Measurements from ENCODE around the gene HK3.
"Not testable (repeated sequence)": the region's sequence is repeated elsewhere in the genome, so short reads cannot be mapped to it uniquely, and the experiment has no call there.

Gene HK3

GRCh38 chr5:176881816-176882566 lies 17.2 kb downstream of the HK3 start:
- DNase-seq: no peak

GRCh38 chr5:176881021-176881749 lies 18.0 kb downstream of the HK3 start:
- DNase-seq: no peak

- no peak for DNase-seq
Observed at GRCh38 chr5:176880366-176881020, 18.7 kb downstream of the HK3 start.

GRCh38 chr5:176879663-176880361 lies 19.3 kb downstream of the HK3 start:
- DNase-seq: no peak

GRCh38 chr5:176878906-176879662 lies 20.1 kb downstream of the HK3 start:
- no peak for DNase-seq

GRCh38 chr5:176878463-176878862 lies 20.7 kb downstream of the HK3 start:
- DNase-seq: no peak

- DNase-seq: no peak
Observed at GRCh38 chr5:176877793-176878331, 21.3 kb downstream of the HK3 start.

GRCh38 chr5:176876506-176877431 lies 22.4 kb downstream of the HK3 start:
- no peak for DNase-seq

- DNase-seq: no peak
Observed at GRCh38 chr5:176875783-176876505, 23.2 kb downstream of the HK3 start.

GRCh38 chr5:176875014-176875550 lies 24.1 kb downstream of the HK3 start:
- DNase-seq: no peak

GRCh38 chr5:176874198-176874780 lies 24.9 kb downstream of the HK3 start:
- no peak for DNase-seq

GRCh38 chr5:176873541-176874172 lies 25.5 kb downstream of the HK3 start:
- DNase-seq: no peak

- not testable (repeated sequence) for DNase-seq
Observed at GRCh38 chr5:176873011-176873410, 26.1 kb downstream of the HK3 start.

GRCh38 chr5:176872586-176872985 lies 26.6 kb downstream of the HK3 start:
- not testable (repeated sequence) for DNase-seq

GRCh38 chr5:176870644-176871043 lies 28.5 kb downstream of the HK3 start:
- DNase-seq: not testable (repeated sequence)

GRCh38 chr5:176870110-176870591 lies 29.0 kb downstream of the HK3 start:
- DNase-seq: no peak

GRCh38 chr5:176869501-176870109 lies 29.5 kb downstream of the HK3 start:
- DNase-seq: no peak

GRCh38 chr5:176868731-176869130 lies 30.4 kb downstream of the HK3 start:
- no peak for DNase-seq
